GM18951 (cell line): Measurements from ENCODE around the gene ZPBP.

Experiments used
- POLR2A ChIP-seq: IDR thresholded peaks from 4 replicates; pipeline ENCODE4 v1.6.1; 2011; ENCODE audit warnings: mild to moderate bottlenecking; ENCODE audit not compliant: insufficient read length, insufficient read depth; ENCODE audit errors: extremely low read depth
- in situ Hi-C: fragments of 300-500 bp; cut with MboI; formaldehyde crosslinking; loops from one replicate; pipeline ENCODE4 v1.12.0; 2022; ENCODE audit warnings: low sequenced_read_pairs, mixed read lengths, inconsistent platforms; ENCODE audit not compliant: unreplicated experiment

Gene ZPBP, protein sequence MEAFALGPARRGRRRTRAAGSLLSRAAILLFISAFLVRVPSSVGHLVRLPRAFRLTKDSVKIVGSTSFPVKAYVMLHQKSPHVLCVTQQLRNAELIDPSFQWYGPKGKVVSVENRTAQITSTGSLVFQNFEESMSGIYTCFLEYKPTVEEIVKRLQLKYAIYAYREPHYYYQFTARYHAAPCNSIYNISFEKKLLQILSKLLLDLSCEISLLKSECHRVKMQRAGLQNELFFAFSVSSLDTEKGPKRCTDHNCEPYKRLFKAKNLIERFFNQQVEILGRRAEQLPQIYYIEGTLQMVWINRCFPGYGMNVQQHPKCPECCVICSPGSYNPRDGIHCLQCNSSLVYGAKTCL

DNA sequence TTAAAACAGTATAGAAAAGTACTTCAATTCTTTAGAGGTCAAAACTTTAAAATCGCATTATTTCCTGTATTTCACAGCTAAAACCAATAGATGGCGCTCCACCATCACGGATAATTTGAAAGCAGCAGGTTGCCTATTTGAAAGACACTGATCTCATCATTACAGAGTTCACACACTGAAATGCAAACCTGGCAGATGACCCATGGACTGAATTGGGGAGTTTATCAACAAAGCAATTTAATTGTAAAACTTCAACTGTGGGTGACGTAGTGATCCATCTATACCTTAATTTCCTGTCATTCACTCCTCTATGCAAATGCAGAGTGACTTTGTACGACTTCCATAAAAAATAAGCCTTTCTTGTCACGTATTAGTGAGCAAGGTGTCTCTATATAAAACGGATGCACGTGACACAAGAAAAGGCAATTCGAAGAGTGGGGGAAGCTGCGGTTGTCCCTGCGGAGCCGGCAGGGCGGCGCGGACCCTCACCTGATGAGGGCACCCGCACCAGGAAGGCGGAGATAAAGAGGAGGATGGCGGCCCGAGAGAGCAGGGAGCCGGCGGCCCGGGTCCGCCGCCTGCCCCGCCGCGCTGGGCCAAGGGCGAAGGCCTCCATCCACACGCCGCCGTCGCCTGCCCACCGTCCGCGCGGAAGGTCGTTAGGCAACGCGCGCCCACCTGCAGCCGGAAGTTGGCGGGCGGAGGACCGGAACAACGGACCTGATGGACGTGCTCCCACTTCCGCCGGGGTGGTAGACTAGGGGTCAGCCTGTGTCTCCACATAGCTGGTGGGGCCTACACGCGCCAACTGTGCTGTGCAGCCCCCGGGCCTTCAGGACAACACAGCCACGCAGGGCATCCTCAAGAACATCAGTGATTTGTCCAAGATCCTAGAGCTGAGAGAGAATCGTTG lies at the start of gene ZPBP:
TSS of gene ZPBP (minus strand) at position 668 of the 913 bp plus-strand sequence. CDS start at position 616, 52 bp downstream.
- in situ Hi-C loops: no loop called here
- TF ChIP-seq POLR2A: no peak

DNA sequence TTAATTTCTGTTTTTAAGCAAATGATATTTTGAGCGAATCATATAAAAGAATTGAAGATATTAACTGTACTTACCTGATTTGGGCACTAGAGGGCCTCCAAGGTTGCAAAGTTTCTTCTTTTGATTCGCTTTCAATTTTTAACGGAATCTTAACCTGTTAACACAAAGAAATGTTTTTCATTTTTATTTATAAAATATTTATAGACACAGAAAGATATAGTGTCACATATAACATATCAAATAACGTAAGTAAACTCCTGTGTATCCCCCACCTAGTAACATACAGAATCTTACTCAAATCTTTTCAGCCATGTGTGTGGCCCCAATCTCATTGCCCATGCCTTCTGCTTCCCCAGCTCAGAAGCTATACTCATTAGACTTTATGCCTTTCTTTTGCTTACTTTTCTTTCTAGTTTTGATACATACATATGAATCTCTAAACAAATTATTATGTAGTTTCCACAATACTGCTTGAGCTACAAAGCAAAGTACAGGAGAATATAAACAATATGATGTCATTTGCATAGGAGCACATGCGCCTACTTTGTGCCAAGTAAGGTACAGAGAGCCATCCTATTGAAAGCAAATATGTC lies 49.5 kb upstream of the ZPBP start:
- in situ Hi-C loops: no loop called here
- TF ChIP-seq POLR2A: no peak

DNA sequence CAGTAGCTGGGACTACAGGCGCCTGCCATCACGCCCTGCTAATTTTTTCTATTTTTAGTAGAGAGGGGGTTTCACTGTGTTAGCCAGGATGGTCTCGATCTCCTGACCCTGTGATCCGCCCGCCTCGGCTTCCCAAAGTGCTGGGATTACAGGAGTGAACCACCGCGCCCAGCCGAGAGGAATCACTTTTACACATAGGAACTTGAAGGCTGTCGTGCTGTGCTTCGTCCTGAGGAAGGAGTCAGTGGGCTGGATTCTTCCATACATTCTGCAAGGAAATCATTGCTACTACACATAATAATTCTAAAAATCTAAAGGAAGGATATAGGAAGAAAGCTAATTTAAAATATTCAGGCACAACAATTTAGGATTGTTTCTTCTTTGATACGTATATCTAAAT lies 48.8 kb upstream of the ZPBP start:
- in situ Hi-C loops: no loop called here
- no peak for TF ChIP-seq POLR2A

DNA sequence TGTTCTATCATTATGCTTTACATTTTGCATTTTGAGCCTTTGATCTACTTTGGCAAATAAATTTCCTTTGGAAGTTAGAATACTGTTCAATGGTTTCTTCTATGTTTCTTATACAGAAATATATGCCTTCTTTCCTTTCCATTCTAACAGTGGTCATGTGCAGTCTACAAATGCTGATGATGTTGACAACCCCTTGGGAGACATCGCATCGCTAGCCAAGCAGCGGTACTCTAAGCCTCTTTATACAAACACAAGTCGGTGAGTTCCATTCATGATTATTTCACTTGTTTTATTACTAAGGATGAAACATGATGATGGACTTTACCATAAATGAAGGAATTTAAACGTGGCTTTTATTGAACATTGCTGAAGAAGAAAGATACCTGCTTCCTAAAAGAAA lies 48.1 kb upstream of the ZPBP start:
- TF ChIP-seq POLR2A: no peak
- in situ Hi-C loops: no loop called here

DNA sequence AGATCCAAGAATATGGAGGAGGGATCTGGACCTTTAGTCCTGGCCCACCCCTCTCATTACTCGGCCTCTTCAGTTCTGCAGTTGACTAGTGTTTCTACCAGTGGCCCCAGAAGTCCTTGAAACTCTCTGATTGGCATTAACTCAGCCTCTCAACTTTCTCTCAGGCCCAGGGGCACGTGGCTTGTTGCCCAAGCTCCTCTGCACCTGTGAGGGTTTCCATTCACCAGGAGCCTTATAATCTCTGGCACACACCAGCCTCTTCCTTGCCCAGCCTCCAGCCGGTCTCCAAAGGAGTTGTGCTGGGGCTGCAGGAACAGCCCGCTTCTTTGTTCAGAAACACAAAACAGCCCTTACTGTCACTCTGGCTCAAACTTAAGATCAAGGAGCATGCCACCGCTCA lies 47.6 kb upstream of the ZPBP start:
- TF ChIP-seq POLR2A: no peak
- in situ Hi-C loops: no loop called here

DNA sequence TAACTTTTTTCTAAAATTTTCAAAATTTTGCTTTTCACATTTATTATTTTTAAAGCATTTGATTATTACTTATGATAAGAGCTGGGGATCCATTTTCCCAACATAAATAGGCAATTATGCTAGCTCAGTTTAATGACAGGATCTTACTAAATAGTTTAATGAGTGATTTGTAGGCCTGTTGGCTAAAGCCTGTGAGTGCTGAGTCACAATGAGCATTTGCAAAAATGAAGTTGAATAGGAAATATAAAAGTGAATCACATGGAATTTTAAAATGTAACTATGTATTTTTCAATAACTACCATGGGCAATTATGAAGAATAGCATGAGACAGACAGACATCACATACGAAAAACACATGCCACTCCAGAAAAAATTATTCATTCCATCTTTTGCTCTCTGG lies 45.1 kb upstream of the ZPBP start:
- in situ Hi-C loops: no loop called here
- no peak for TF ChIP-seq POLR2A

DNA sequence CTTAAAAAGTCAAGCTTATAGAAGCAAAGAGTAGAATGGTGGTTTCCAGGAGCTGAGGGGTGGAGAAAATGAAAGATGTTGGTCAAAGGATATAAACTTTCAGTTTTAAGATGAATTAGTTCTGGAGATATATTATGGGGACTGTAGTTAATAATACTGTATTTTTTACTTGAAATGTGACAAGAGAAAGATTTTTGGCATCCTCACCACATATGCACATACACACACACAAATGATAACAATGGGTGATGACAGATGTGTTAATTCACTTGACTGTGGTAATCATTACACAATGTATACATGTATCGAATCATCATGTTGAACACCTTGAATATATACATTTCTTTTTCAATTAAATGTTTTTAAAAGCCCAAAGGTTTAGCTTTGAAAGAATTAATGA lies 32.7 kb upstream of the ZPBP start:
- in situ Hi-C loops: no loop called here
- TF ChIP-seq POLR2A: no peak

DNA sequence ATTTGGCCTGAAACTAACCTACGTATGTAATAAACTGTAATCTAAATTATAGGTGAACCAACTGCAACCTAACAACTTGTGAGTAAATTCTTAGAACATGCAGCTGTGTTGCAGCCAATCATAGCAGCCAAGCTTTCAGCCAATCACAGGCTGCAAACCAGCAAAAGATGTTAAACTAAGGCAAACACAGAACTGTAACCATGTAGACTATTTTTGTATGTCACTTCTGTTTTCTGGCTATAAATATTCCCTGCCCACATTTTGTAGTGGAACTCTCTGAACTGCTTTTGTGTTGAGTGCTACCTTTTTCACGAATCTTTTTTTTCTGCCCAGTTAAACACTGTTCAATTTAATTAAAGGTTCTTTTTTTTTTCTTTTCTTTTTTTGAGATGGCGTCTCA lies 28.2 kb upstream of the ZPBP start:
- in situ Hi-C loops: no loop called here
- no peak for TF ChIP-seq POLR2A

DNA sequence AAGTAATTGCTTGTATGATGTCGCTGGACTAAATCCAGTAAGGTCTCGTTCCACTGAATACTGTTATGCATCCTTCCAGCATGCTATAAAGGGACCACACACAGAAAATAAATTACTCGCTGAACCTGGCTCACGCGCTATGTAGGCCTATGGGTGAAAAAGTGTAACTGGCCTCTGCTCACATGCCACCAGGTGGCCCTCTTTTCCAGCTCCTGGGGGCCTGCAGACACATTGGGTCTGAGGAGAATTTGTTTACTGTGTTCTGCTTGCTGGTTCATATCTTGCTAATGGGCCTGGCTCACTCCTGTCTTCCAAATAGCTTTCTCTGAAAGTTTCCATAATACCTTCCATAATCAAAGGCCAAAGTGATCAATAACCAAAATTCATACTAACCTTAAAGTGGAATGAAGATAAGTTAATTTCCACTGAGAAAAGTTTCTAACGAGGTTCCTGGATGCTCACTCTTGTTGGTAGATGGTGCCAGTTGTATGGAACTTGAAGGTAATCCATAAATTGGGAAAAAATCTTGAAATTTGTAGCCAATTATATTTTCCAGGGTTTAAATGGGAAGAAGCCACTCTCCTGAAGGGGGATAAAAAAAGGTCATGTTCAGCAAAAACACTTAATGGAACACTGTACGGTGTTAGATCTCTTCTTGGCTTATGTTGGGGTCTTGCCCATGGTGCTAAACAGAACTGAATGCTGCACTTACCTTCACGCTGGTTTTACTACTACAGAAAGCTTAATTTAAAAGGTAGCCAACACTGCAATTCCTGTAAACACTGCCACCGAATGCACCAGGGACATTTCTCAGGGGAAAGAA lies 27.0 kb upstream of the ZPBP start:
- no peak for TF ChIP-seq POLR2A
- in situ Hi-C loops: no loop called here

DNA sequence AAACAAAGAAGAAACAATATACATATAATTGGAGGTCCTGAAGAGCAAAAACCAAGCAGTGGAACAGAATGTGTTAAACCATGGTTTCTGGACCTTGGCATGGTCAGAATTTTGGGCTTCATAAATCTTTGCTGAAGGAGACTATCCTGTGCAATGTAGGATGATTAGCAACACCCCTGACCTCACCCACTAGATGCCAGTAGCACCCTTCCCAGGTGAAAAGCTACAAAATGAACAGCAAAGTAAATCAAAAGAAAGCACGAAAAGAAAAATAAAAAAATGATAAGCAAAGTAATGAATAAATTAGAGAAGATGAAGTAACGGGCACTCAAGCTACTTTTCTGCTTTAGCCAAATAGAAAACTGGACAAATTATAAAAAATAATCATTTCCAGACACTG lies 19.2 kb upstream of the ZPBP start:
- TF ChIP-seq POLR2A: no peak
- in situ Hi-C loops: no loop called here

DNA sequence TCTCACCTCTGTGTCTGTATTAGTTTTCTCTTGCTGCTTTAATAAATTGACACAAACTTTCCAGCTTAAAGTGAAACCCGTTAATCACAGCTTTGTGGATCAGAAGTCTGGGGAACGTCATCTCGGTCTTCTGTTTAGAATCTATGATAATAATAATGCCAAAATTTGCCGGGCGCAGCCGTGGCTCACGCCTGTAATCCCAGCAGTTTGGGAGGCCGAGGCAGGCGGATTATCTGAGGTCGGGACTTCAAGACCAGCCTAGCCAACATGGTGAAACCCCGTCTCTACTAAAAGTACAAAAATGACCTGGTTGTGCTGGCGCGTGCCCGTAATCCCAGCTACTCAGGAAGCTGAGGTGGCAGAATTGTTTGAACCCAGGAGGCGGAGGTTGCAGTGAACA lies 8.8 kb upstream of the ZPBP start:
- in situ Hi-C loops: no loop called here
- TF ChIP-seq POLR2A: no peak

DNA sequence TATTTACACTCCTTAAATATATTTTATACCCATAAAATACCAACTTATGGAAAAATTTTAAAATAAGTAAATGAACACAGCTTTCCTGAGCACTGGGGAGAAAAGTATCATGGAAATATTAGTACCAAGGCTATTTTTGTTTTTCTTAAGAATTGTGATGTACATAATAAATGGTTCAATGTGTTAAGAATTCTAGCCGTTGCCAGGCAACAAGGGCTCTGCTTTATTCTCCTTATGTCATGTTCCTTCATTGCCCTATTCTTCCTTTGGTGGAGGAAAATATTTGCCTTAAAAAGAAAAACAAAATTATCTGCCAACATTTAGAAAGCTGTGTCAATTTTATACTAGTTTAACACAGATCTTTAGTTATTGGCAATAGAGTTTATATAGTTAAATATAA lies 2.6 kb upstream of the ZPBP start:
- in situ Hi-C loops: no loop called here
- TF ChIP-seq POLR2A: no peak
